Neural crest cell (in vitro differentiated cells): Measurements from ENCODE around the gene PRKAG2. TPM values are rescaled to one million over a fixed set of nuclear protein-coding genes. Genes with fewer than 3 reads are reported as not detected.

Experiments used
- DNase-seq: peaks from one replicate; pipeline ENCODE4 v3.0.0; 2021; ENCODE audit warnings: low read depth, mixed read lengths, low spot score
- H3K27ac Mint-ChIP-seq: one replicate; pipeline ENCODE4 v1.8.0; 2021; ENCODE audit warnings: mild to moderate bottlenecking, mixed read lengths; ENCODE audit not compliant: unreplicated experiment
- H3K27me3 Mint-ChIP-seq: 2 replicates; pipeline ENCODE4 v1.8.0; 2021; ENCODE audit warnings: low read depth, mild to moderate bottlenecking, mixed read lengths
- H3K36me3 Mint-ChIP-seq: 2 replicates; pipeline ENCODE4 v1.8.0; 2021; ENCODE audit warnings: low read depth, mild to moderate bottlenecking, mixed read lengths
- H3K4me1 Mint-ChIP-seq: 2 replicates; pipeline ENCODE4 v1.8.0; 2021; ENCODE audit warnings: mixed read lengths
- H3K4me3 Mint-ChIP-seq: one replicate; pipeline ENCODE4 v1.8.0; 2021; ENCODE audit warnings: mild to moderate bottlenecking, mixed read lengths
- H3K9me3 Mint-ChIP-seq: 2 replicates; pipeline ENCODE4 v1.8.0; 2021; ENCODE audit warnings: mixed read lengths
- CTCF ChIP-seq: fragments of 200-600 bp; sonication (generic); conservative IDR thresholded peaks from 2 replicates; pipeline ENCODE4 v1.5.0; 2021; ENCODE audit warnings: antibody characterized with exemption, mild to moderate bottlenecking
- total RNA-seq: library from RNA; stranded (reverse); gene quantifications from 2 replicates; pipeline ENCODE4 v1.2.1, GENCODE V29; 2021

Gene PRKAG2
- total RNA-seq, 1 donor from 2014 or later = 12.5 TPM

DNA sequence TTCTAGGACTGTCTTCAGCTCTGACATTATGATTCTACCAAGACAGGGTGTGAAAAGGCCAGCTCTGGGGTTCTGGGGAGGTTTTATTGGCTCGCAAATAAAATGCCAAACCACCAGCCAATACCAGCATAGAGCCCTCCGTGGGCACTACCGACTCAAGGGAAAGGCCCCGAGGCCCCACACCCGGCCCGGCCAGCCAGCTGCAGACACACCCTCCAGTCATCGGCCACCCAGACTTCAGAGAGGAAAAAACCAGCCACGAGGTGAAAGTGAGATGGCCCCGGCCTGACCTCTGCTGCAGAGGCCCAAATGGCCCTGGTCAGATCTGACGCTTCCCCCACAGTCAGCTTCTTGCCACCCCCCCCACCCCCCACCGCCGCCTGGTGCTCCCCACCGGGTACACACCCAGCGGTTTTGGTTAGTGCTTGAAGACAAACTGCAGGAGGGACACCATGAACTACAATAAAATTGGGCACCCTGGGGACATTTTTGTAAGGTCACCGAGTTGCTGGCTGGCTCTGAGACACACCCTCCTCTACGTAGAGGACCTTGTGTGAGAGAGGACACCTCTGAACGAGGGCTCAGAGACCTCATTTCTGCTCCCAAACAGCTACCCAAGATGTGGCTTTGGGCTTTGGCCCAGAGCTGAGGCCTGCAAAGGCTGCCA is 79.9 kb downstream of the PRKAG2 start:
- TF ChIP-seq CTCF = no peak
- H3K36me3 Mint-ChIP-seq = no peaks in the 10 kb centered on the region
- no peaks in the 10 kb centered on the region for H3K27me3 Mint-ChIP-seq
- no peak overlapping the region for H3K4me3 Mint-ChIP-seq
- H3K27ac Mint-ChIP-seq = no peak overlapping the region
- H3K9me3 Mint-ChIP-seq = no peaks in the 10 kb centered on the region
- no peak for DNase-seq
- peaks cover 23% of the 10 kb centered on the region for H3K4me1 Mint-ChIP-seq

DNA sequence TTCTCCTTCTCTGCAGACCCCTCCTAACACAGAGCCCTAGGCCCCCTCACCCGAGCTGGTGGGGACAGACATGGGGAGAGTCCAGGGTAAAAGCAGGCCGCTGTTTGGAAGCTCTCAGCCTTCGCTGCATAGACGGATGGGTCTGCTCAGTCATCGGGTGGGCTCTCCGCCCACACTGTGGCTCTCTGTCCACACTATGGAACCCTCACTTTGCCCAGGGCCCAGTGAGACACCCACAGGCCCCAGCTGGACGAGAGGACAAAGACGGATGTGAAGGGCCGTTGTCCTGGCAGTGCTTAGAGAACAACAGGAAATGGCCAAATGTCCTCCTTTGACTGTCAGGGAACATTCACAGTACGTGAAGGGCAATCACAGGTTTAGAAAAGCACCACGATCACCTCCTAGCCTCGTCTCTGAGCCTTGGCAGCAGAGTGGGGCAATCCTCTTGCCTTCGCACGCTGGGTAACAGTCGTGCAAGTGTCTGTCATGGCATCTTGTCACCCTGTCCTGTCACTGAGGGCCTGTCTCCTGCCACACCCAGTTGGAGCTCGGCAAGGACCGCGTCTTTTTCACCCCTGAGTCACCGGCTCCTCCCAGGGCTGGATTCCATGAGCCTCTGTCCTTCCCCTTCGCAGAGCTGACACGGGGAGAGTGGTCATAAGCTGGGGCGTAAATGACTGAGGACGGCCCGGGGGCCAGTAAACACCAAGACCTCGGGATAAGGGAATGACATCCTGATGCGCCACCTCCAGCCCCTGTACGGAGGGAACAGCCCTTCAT is 80.6 kb downstream of the PRKAG2 start:
- Mint-ChIP-seq H3K9me3 (no peaks in the 10 kb centered on the region), H3K27me3 (no peaks in the 10 kb centered on the region), H3K27ac (peak overlapping the region; percentile 43), H3K4me1 (peaks cover 28% of the 10 kb centered on the region), H3K4me3 (no peak overlapping the region), H3K36me3 (no peaks in the 10 kb centered on the region)
- TF ChIP-seq CTCF = no peak
- no peak for DNase-seq

DNA sequence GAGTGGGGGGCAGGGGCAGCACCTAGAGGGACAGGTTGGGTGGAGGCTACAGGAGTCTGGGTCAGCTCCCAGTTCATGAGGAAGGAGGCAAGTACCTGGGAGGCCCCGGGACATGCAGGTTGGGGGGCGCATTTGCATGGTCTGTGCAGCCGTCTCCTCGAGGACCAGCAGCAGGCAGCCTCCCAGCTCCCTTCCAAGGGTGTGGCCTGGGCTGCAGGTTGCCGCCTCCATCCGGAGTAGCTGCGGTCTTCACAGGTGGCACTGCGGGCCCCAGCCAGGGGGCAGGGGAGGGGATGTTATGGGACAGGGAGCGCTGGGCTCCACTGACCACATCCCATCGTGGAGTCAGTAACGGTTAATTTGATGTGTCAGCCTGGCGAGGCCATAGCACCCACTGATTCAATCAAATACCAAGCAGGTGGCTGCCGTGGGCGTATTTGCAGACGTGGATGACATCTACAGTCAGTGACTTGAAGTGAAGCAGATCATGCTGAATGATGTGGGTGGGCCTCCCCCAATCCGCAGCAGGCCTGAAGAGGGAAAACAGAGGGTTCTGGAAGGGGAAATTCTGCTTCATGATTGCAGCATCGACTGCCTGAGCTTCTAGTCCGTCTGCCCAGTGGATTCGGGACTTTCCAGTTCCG is 81.6 kb downstream of the PRKAG2 start:
- DNase-seq = no peak
- Mint-ChIP-seq H3K9me3 (no peaks in the 10 kb centered on the region), H3K36me3 (no peaks in the 10 kb centered on the region), H3K4me3 (no peak overlapping the region), H3K4me1 (peaks cover 28% of the 10 kb centered on the region), H3K27me3 (no peaks in the 10 kb centered on the region), H3K27ac (peak overlapping the region; percentile 62)
- no peak for TF ChIP-seq CTCF

DNA sequence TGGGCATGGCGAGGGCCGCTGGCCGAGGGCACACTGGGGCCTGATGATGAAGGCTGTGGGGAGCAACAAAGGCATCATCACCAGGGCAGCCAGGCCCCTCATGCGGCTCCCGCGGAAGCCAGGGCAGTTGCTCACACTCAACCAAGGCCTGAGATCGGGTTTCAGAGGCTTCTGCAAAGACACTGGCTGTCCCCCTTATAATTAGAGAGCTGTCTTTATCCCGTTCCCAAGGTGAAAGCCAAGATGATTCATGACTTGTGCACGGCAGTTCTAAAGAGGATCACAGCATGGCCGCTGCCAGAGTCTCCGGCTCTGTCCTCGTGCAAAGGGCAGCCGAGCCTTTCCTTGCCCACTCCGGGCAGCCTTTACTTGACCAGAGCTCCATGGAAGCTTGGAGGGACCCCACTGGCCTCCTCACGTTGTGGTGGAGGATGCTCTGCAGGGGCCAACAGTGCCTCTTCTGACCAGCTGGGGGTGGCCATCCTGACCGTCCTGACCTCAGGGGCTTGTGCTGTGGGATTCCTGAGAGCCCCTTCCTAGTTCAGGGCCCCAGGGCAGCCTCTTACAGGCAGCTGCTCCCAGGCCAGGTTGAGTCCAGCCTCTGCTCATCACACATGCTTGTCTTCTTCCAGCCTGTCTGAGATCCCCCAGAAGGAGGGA is 82.3 kb downstream of the PRKAG2 start:
- H3K27ac Mint-ChIP-seq = peak overlapping the region; percentile 62
- no peak for DNase-seq
- H3K4me3 Mint-ChIP-seq = no peak overlapping the region
- no peaks in the 10 kb centered on the region for H3K9me3 Mint-ChIP-seq
- H3K4me1 Mint-ChIP-seq = peaks cover 28% of the 10 kb centered on the region
- H3K27me3 Mint-ChIP-seq = no peaks in the 10 kb centered on the region
- no peaks in the 10 kb centered on the region for H3K36me3 Mint-ChIP-seq
- no peak for TF ChIP-seq CTCF

- TF ChIP-seq CTCF = no peak
- no peak for DNase-seq
- no peaks in the 10 kb centered on the region for H3K27me3 Mint-ChIP-seq
- H3K4me3 Mint-ChIP-seq = no peak overlapping the region
- peak overlapping the region; percentile 84 for H3K27ac Mint-ChIP-seq
- no peaks in the 10 kb centered on the region for H3K9me3 Mint-ChIP-seq
- peaks cover 28% of the 10 kb centered on the region for H3K4me1 Mint-ChIP-seq
- no peaks in the 10 kb centered on the region for H3K36me3 Mint-ChIP-seq
Observed at GRCh38 chr7:151793991-151794507, 82.9 kb downstream of the PRKAG2 start.
